Lower lobe of right lung (tissue), 2 donors: ENCODE measurements around the gene TM9SF3. TPM values are rescaled to one million over a fixed set of nuclear protein-coding genes. Genes with fewer than 3 reads are reported as not detected.
A peak's percentile ranks its signal among the peaks of the same experiment; 100 is the strongest.

Experiments used
- ATAC-seq, 2 donors: fragments of 200-7000 bp; cut with Tn5 transposase; one replicate each; pipeline ENCODE4 v1.9.1; 2020 to 2022; ENCODE audit warnings: mild to moderate bottlenecking in 2 of 2, moderate library complexity in 2 of 2
- DNase-seq: peaks from one replicate; pipeline ENCODE4 v3.0.0-alpha.2; 2020
- H3K27ac ChIP-seq: fragments of 200-600 bp; one replicate; pipeline ENCODE4 v1.8.0; 2022
- H3K27me3 ChIP-seq: fragments of 200-600 bp; one replicate; pipeline ENCODE4 v1.8.0; 2022; ENCODE audit warnings: low read depth
- H3K36me3 ChIP-seq: fragments of 200-600 bp; one replicate; pipeline ENCODE4 v1.8.0; 2022; ENCODE audit warnings: mild to moderate bottlenecking
- H3K4me1 ChIP-seq: fragments of 200-600 bp; one replicate; pipeline ENCODE4 v1.8.0; 2022
- H3K4me3 ChIP-seq: fragments of 200-600 bp; one replicate; pipeline ENCODE4 v1.8.0; 2022; ENCODE audit warnings: mild to moderate bottlenecking
- H3K9me3 ChIP-seq: fragments of 200-600 bp; one replicate; pipeline ENCODE4 v1.8.0; 2022
- CTCF ChIP-seq: fragments of 200-600 bp; IDR thresholded peaks from one replicate; pipeline ENCODE4 v1.8.0; 2022; ENCODE audit warnings: antibody characterized with exemption, mild to moderate bottlenecking
- intact Hi-C: fragments of 100-400 bp; cut with DNase I; formaldehyde crosslinking; loops from one replicate; pipeline ENCODE4 v1.11.0; 2022
- total RNA-seq: library from RNA; stranded (reverse); fragmentation: NEBNext Ultra II Directional; extraction: Animal tissue kit (Norgen Biotek cat#: 25700); gene quantifications from one replicate; pipeline ENCODE4 v1.2.1, GENCODE V29; 2021
- donor health status: DM: no; HTN: yes; CAD: no; lungs with severe emphysema.

Gene TM9SF3
- total RNA-seq, 1 donor from 2014 or later = 112 TPM

- no peaks in the 10 kb centered on the region for H3K9me3 ChIP-seq
- peaks cover 41% of the 10 kb centered on the region for H3K27me3 ChIP-seq
- H3K4me3 ChIP-seq = peak overlapping the region; percentile 57
- TF ChIP-seq CTCF = no peak
- H3K27ac ChIP-seq = no peak overlapping the region
- peaks cover 28% of the 10 kb centered on the region for H3K4me1 ChIP-seq
- peaks cover 5% of the 10 kb centered on the region for H3K36me3 ChIP-seq
- intact Hi-C loops = no loop called here
- no peak for DNase-seq
- ATAC-seq = no peak
These were observed 73.5 kb downstream of the TM9SF3 start for GRCh38 chr10:96513305-96513697.

- Histone ChIP-seq H3K4me1 (peaks cover 28% of the 10 kb centered on the region), H3K27ac (no peak overlapping the region), H3K9me3 (no peaks in the 10 kb centered on the region), H3K4me3 (peak overlapping the region; percentile 57), H3K36me3 (no peaks in the 10 kb centered on the region), H3K27me3 (peaks cover 41% of the 10 kb centered on the region)
- intact Hi-C loops = no loop called here
- no peak for DNase-seq
- no peak for TF ChIP-seq CTCF
- ATAC-seq = peak; percentile 55 to 60
These were observed 74.1 kb downstream of the TM9SF3 start for GRCh38 chr10:96512524-96513304.

GRCh38 chr10:96511044-96511945 lies 75.5 kb downstream of the TM9SF3 start:
- Histone ChIP-seq H3K36me3 (no peaks in the 10 kb centered on the region), H3K27me3 (peaks cover 41% of the 10 kb centered on the region), H3K9me3 (no peaks in the 10 kb centered on the region), H3K27ac (no peak overlapping the region), H3K4me3 (no peak overlapping the region), H3K4me1 (peaks cover 28% of the 10 kb centered on the region)
- TF ChIP-seq CTCF = peak; percentile 53
- ATAC-seq = peak in 1 of 2 donors; percentile 34
- intact Hi-C loops = no loop called here
- DNase-seq = no peak

- H3K9me3 ChIP-seq = no peaks in the 10 kb centered on the region
- H3K27ac ChIP-seq = no peak overlapping the region
- DNase-seq (no peak), ATAC-seq (no peak)
- no peaks in the 10 kb centered on the region for H3K36me3 ChIP-seq
- H3K4me3 ChIP-seq = no peak overlapping the region
- H3K4me1 ChIP-seq = peaks cover 21% of the 10 kb centered on the region
- intact Hi-C loops = no loop called here
- peaks cover 32% of the 10 kb centered on the region for H3K27me3 ChIP-seq
- no peak for TF ChIP-seq CTCF
These were observed 77.7 kb downstream of the TM9SF3 start for GRCh38 chr10:96509017-96509641.

GRCh38 chr10:96507044-96507443 lies 79.8 kb downstream of the TM9SF3 start:
- Histone ChIP-seq H3K4me3 (no peak overlapping the region), H3K36me3 (no peaks in the 10 kb centered on the region), H3K27ac (no peak overlapping the region), H3K4me1 (no peaks in the 10 kb centered on the region), H3K27me3 (peaks cover 20% of the 10 kb centered on the region), H3K9me3 (no peaks in the 10 kb centered on the region)
- no peak for ATAC-seq
- intact Hi-C loops = no loop called here
- no peak for TF ChIP-seq CTCF
- no peak for DNase-seq
